Measurements from ENCODE around the gene ZNF644. TPM values are rescaled to one million over a fixed set of nuclear protein-coding genes. Genes with fewer than 3 reads are reported as not detected.

The ZNF644 gene
- total RNA-seq, 1 experiment from 2014 or later: 55.9 TPM

GRCh38 chr1:90943966-90944365, 77.9 kb downstream of the ZNF644 start:
- no peaks in the 10 kb centered on the region for H3K27me3 ChIP-seq (ENCODE audit: insufficient read depth, low read length)
- DNase-seq (ENCODE audit: low read depth, low spot score) (no peak), ATAC-seq (no peak)
- peaks cover 3 to 9% of the 10 kb centered on the region in 2 experiments; a peak in 2 of 4 replicates for H3K36me3 ChIP-seq (ENCODE audit: control insufficient read depth in 1 of 2, insufficient read depth in 2 of 2, low read length in 2 of 2)
- no peaks in the 10 kb centered on the region for H3K9me2 ChIP-seq (ENCODE audit: insufficient read depth)
- ChIA-PET RAD21 (ENCODE audit: low non-redundant PET in 1 of 2, low total read pairs in 2 of 2, uncharacterized antibody in 2 of 2, unreplicated experiment in 2 of 2) (no interaction called here), POLR2A (no interaction called here), CTCF (interaction anchor here (1.2 kb wide), 1 partner anchor 21 kb away, joined by 3 read pairs; no protein-coding TSS in a partner anchor)
- no TSS peak for BruUV-seq (replicated peaks)
- intact Hi-C loops (cut with micrococcal nuclease): no loop called here
- no peak overlapping the region for H2AFZ ChIP-seq (ENCODE audit: low read depth, low read length, poor library complexity, severe bottlenecking)
- no peaks in the 10 kb centered on the region for H3K4me1 ChIP-seq (ENCODE audit: control insufficient read depth in 1 of 2, insufficient read depth in 2 of 2, low read length in 2 of 2)
- H3K27ac ChIP-seq (ENCODE audit: low read depth, low read length): no peak overlapping the region
- peaks cover 72% of the 10 kb centered on the region for H3K79me2 ChIP-seq (ENCODE audit: insufficient read depth, low read length)
- TF ChIP-seq POLR2A (IDR thresholded peaks at IDR 0.05; ENCODE audit: borderline replicate concordance, extremely low read depth, insufficient read depth, insufficient read length) (no peak), ELF1 (IDR thresholded peaks at IDR 0.05; ENCODE audit: borderline replicate concordance, low read depth) (no peak), EZH2 (IDR thresholded peaks at IDR 0.05) (no peak), EGR1 (IDR thresholded peaks at IDR 0.05; ENCODE audit: low read depth) (no peak), EZH2phosphoT487 (IDR thresholded peaks at IDR 0.05; ENCODE audit: borderline replicate concordance) (no peak), JUND (IDR thresholded peaks at IDR 0.05) (no peak), ZFX (IDR thresholded peaks at IDR 0.05) (no peak), CTCF (IDR thresholded peaks at IDR 0.05 in 2 of 3, conservative IDR thresholded peaks at IDR 0.05 in 1 of 3; ENCODE audit: borderline replicate concordance in 1 of 3, insufficient read depth in 1 of 3, low read depth in 2 of 3, low read length in 2 of 3) (no peak), SP1 (IDR thresholded peaks at IDR 0.05; ENCODE audit: low read depth) (no peak)
- TF ChIP-seq, protein P1, sequence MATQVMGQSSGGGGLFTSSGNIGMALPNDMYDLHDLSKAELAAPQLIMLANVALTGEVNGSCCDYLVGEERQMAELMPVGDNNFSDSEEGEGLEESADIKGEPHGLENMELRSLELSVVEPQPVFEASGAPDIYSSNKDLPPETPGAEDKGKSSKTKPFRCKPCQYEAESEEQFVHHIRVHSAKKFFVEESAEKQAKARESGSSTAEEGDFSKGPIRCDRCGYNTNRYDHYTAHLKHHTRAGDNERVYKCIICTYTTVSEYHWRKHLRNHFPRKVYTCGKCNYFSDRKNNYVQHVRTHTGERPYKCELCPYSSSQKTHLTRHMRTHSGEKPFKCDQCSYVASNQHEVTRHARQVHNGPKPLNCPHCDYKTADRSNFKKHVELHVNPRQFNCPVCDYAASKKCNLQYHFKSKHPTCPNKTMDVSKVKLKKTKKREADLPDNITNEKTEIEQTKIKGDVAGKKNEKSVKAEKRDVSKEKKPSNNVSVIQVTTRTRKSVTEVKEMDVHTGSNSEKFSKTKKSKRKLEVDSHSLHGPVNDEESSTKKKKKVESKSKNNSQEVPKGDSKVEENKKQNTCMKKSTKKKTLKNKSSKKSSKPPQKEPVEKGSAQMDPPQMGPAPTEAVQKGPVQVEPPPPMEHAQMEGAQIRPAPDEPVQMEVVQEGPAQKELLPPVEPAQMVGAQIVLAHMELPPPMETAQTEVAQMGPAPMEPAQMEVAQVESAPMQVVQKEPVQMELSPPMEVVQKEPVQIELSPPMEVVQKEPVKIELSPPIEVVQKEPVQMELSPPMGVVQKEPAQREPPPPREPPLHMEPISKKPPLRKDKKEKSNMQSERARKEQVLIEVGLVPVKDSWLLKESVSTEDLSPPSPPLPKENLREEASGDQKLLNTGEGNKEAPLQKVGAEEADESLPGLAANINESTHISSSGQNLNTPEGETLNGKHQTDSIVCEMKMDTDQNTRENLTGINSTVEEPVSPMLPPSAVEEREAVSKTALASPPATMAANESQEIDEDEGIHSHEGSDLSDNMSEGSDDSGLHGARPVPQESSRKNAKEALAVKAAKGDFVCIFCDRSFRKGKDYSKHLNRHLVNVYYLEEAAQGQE (IDR thresholded peaks at IDR 0.05; ENCODE audit: low read depth): no peak
- no peak overlapping the region for H3K9ac ChIP-seq (ENCODE audit: low read length)
- H3K4me3 ChIP-seq (replicated peaks in 1 of 2; ENCODE audit: low read depth in 1 of 2, low read length in 2 of 2): no peak overlapping the region
- no peak overlapping the region for H3K4me2 ChIP-seq (ENCODE audit: low read length)
- H4K20me1 ChIP-seq (ENCODE audit: insufficient read depth): peaks cover 17% of the 10 kb centered on the region; the same call in 1 of the 2 replicates
- no peaks in the 10 kb centered on the region for H3K9me3 ChIP-seq (ENCODE audit: control insufficient read depth in 1 of 2, insufficient read depth in 1 of 2, low read depth in 1 of 2, low read length in 2 of 2)
